ENCODE data around the gene NLRP1.

NLRP1 gene

GRCh38 chr17:5540321-5540720 is 44.0 kb downstream of the NLRP1 start:
- no peak for DNase-seq (ENCODE audit: low read depth, low spot score)
- TF ChIP-seq FOXP2 (optimal IDR thresholded peaks at IDR 0.05; ENCODE audit: control extremely low read depth, extremely low read length, insufficient read depth) (no peak), EZH2 (IDR thresholded peaks at IDR 0.05) (no peak), POLR2AphosphoS5 (IDR thresholded peaks at IDR 0.05; ENCODE audit: borderline replicate concordance, low read depth, low read length) (no peak)
- no peak overlapping the region for H3K27ac ChIP-seq
- H3K4me3 ChIP-seq: no peak overlapping the region
- no peak overlapping the region for H3K9ac ChIP-seq (ENCODE audit: insufficient read length)
- no peaks in the 10 kb centered on the region for H3K9me3 ChIP-seq (ENCODE audit: low read depth, low read length)
- no peaks in the 10 kb centered on the region for H3K36me3 ChIP-seq (ENCODE audit: insufficient read depth, low read length)

- Histone ChIP-seq H3K27ac (no peak overlapping the region), H3K4me3 (no peak overlapping the region), H3K9me3 (ENCODE audit: low read depth, low read length) (no peaks in the 10 kb centered on the region), H3K36me3 (ENCODE audit: insufficient read depth, low read length) (no peaks in the 10 kb centered on the region), H3K9ac (ENCODE audit: insufficient read length) (no peak overlapping the region)
- no peak for DNase-seq (ENCODE audit: low read depth, low spot score)
- TF ChIP-seq EZH2 (IDR thresholded peaks at IDR 0.05) (no peak), POLR2AphosphoS5 (IDR thresholded peaks at IDR 0.05; ENCODE audit: borderline replicate concordance, low read depth, low read length) (no peak), FOXP2 (optimal IDR thresholded peaks at IDR 0.05; ENCODE audit: control extremely low read depth, extremely low read length, insufficient read depth) (no peak)
Measured at GRCh38 chr17:5539286-5539685, 45.0 kb downstream of the NLRP1 start.

GRCh38 chr17:5536866-5537650 is 47.3 kb downstream of the NLRP1 start:
- Histone ChIP-seq H3K4me3 (no peak overlapping the region), H3K9me3 (ENCODE audit: low read depth, low read length) (no peaks in the 10 kb centered on the region), H3K9ac (ENCODE audit: insufficient read length) (no peak overlapping the region), H3K36me3 (ENCODE audit: insufficient read depth, low read length) (no peaks in the 10 kb centered on the region), H3K27ac (no peak overlapping the region)
- TF ChIP-seq FOXP2 (optimal IDR thresholded peaks at IDR 0.05; ENCODE audit: control extremely low read depth, extremely low read length, insufficient read depth): no peak
- TF ChIP-seq EZH2 (IDR thresholded peaks at IDR 0.05): no peak
- no peak for TF ChIP-seq POLR2AphosphoS5 (IDR thresholded peaks at IDR 0.05; ENCODE audit: borderline replicate concordance, low read depth, low read length)
- no peak for DNase-seq (ENCODE audit: low read depth, low spot score)

GRCh38 chr17:5535436-5535835 is 48.9 kb downstream of the NLRP1 start:
- no peak overlapping the region for H3K4me3 ChIP-seq
- no peaks in the 10 kb centered on the region for H3K36me3 ChIP-seq (ENCODE audit: insufficient read depth, low read length)
- TF ChIP-seq POLR2AphosphoS5 (IDR thresholded peaks at IDR 0.05; ENCODE audit: borderline replicate concordance, low read depth, low read length) (no peak), FOXP2 (optimal IDR thresholded peaks at IDR 0.05; ENCODE audit: control extremely low read depth, extremely low read length, insufficient read depth) (no peak), EZH2 (IDR thresholded peaks at IDR 0.05) (no peak)
- DNase-seq (ENCODE audit: low read depth, low spot score): no peak
- H3K27ac ChIP-seq: no peak overlapping the region
- no peak overlapping the region for H3K9ac ChIP-seq (ENCODE audit: insufficient read length)
- H3K9me3 ChIP-seq (ENCODE audit: low read depth, low read length): no peaks in the 10 kb centered on the region

GRCh38 chr17:5533486-5534315 is 50.6 kb downstream of the NLRP1 start:
- no peak for DNase-seq (ENCODE audit: low read depth, low spot score)
- Histone ChIP-seq H3K9me3 (ENCODE audit: low read depth, low read length) (no peaks in the 10 kb centered on the region), H3K9ac (ENCODE audit: insufficient read length) (no peak overlapping the region), H3K27ac (no peak overlapping the region), H3K36me3 (ENCODE audit: insufficient read depth, low read length) (no peaks in the 10 kb centered on the region), H3K4me3 (no peak overlapping the region)
- TF ChIP-seq POLR2AphosphoS5 (IDR thresholded peaks at IDR 0.05; ENCODE audit: borderline replicate concordance, low read depth, low read length) (no peak), EZH2 (IDR thresholded peaks at IDR 0.05) (no peak), FOXP2 (optimal IDR thresholded peaks at IDR 0.05; ENCODE audit: control extremely low read depth, extremely low read length, insufficient read depth) (no peak)

GRCh38 chr17:5532581-5532980 is 51.7 kb downstream of the NLRP1 start:
- TF ChIP-seq EZH2 (IDR thresholded peaks at IDR 0.05) (no peak), POLR2AphosphoS5 (IDR thresholded peaks at IDR 0.05; ENCODE audit: borderline replicate concordance, low read depth, low read length) (no peak), FOXP2 (optimal IDR thresholded peaks at IDR 0.05; ENCODE audit: control extremely low read depth, extremely low read length, insufficient read depth) (no peak)
- no peak overlapping the region for H3K9ac ChIP-seq (ENCODE audit: insufficient read length)
- no peak for DNase-seq (ENCODE audit: low read depth, low spot score)
- H3K4me3 ChIP-seq: no peak overlapping the region
- H3K9me3 ChIP-seq (ENCODE audit: low read depth, low read length): no peaks in the 10 kb centered on the region
- no peaks in the 10 kb centered on the region for H3K36me3 ChIP-seq (ENCODE audit: insufficient read depth, low read length)
- no peak overlapping the region for H3K27ac ChIP-seq

GRCh38 chr17:5531085-5531418 is 53.3 kb downstream of the NLRP1 start:
- no peak for TF ChIP-seq POLR2AphosphoS5 (IDR thresholded peaks at IDR 0.05; ENCODE audit: borderline replicate concordance, low read depth, low read length)
- Histone ChIP-seq H3K9ac (ENCODE audit: insufficient read length) (no peak overlapping the region), H3K9me3 (ENCODE audit: low read depth, low read length) (no peaks in the 10 kb centered on the region), H3K36me3 (ENCODE audit: insufficient read depth, low read length) (no peaks in the 10 kb centered on the region), H3K27ac (no peak overlapping the region), H3K4me3 (no peak overlapping the region)
- DNase-seq (ENCODE audit: low read depth, low spot score): no peak

GRCh38 chr17:5530265-5531084 is 53.8 kb downstream of the NLRP1 start:
- no peaks in the 10 kb centered on the region for H3K36me3 ChIP-seq (ENCODE audit: insufficient read depth, low read length)
- no peak overlapping the region for H3K4me3 ChIP-seq
- TF ChIP-seq EZH2 (IDR thresholded peaks at IDR 0.05) (no peak), POLR2AphosphoS5 (IDR thresholded peaks at IDR 0.05; ENCODE audit: borderline replicate concordance, low read depth, low read length) (no peak), FOXP2 (optimal IDR thresholded peaks at IDR 0.05; ENCODE audit: control extremely low read depth, extremely low read length, insufficient read depth) (no peak)
- no peaks in the 10 kb centered on the region for H3K9me3 ChIP-seq (ENCODE audit: low read depth, low read length)
- no peak overlapping the region for H3K27ac ChIP-seq
- no peak overlapping the region for H3K9ac ChIP-seq (ENCODE audit: insufficient read length)
- DNase-seq (ENCODE audit: low read depth, low spot score): no peak
